Transverse colon (tissue), 4 donors: ENCODE measurements around the gene AARSD1.

ENCODE experiments used
- EP300 ChIP-seq: sonication (generic); formaldehyde crosslinking; IDR thresholded peaks from one replicate; pipeline ENCODE4 v1.6.1; 2017; ENCODE audit warnings: antibody characterized with exemption, low read depth
- POLR2A ChIP-seq: fragments of 450-650 bp; IDR thresholded peaks from one replicate; pipeline ENCODE4 v1.6.1; 2016; ENCODE audit warnings: antibody characterized with exemption, mild to moderate bottlenecking, moderate library complexity
- POLR2AphosphoS5 ChIP-seq, 3 donors: sonication (generic); formaldehyde crosslinking; IDR thresholded peaks; one replicate each; pipeline ENCODE4 v1.6.1; 2016; ENCODE audit warnings: antibody characterized with exemption in 3 of 3
- TF ChIP-seq, protein P1 (sequence below), 5 experiments: fragments of 200-600 bp in 3 of 5; fragments of 450-650 bp in 2 of 5; sonication (generic) in 3 of 5; IDR thresholded peaks; 1 replicate in 2 of 5; 2 replicates in 3 of 5; pipeline ENCODE4 v1.5.1; 2016 to 2017; ENCODE audit warnings: antibody characterized with exemption in 5 of 5, inconsistent platforms in 3 of 5, mild to moderate bottlenecking in 2 of 5, moderate library complexity in 1 of 5

DNA sequence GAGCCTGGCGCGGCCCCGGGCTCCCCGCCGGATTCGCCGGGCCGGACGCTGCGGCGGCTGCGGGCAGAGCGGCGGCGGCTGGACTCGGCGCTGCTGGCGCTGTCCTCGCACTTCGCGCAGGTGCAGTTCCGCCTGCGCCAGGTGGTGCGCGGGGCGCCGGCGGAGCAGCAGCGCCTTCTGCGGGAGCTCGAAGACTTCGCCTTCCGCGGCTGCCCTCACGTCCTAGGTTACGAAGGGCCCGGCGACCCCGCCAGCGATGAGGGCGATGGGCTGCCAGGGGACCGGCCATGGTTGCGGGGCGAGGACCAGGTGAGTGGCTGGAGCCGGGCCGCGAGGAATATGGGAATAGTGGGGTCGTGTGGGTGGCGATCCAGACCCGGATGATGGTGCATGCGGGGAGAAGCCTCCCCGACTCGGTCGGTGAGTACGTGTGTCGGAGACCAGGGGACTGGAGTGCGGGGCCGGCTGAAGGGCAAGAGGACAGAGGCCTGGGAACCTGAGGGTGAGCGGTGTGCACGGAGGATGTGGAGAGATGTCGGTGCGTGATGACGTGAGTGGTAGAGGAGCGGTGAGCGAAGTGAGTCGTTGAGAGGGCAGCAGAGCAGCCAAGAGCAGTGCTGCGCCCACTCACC lies 16.6 kb upstream of the AARSD1 start:
- TF ChIP-seq, protein P1, sequence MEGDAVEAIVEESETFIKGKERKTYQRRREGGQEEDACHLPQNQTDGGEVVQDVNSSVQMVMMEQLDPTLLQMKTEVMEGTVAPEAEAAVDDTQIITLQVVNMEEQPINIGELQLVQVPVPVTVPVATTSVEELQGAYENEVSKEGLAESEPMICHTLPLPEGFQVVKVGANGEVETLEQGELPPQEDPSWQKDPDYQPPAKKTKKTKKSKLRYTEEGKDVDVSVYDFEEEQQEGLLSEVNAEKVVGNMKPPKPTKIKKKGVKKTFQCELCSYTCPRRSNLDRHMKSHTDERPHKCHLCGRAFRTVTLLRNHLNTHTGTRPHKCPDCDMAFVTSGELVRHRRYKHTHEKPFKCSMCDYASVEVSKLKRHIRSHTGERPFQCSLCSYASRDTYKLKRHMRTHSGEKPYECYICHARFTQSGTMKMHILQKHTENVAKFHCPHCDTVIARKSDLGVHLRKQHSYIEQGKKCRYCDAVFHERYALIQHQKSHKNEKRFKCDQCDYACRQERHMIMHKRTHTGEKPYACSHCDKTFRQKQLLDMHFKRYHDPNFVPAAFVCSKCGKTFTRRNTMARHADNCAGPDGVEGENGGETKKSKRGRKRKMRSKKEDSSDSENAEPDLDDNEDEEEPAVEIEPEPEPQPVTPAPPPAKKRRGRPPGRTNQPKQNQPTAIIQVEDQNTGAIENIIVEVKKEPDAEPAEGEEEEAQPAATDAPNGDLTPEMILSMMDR (IDR thresholded peaks at IDR 0.05), result peak in 2 of 5 experiments; percentile 25 to 60
- TF ChIP-seq POLR2AphosphoS5 (IDR thresholded peaks at IDR 0.05) (peak in 2 of 3 donors; percentile 53 to 62), POLR2A (peak; percentile 44), EP300 (no peak)
